ENCODE data around the gene GRHPR. TPM values are rescaled to one million over a fixed set of nuclear protein-coding genes. Genes with fewer than 3 reads are reported as not detected.

The GRHPR gene
- total and polyA plus RNA-seq, 10 of the 15 experiments (the other 5 are each of a cell fraction or from before 2014, with no cell fraction given): 52.4 to 194 (median 126) TPM

DNA sequence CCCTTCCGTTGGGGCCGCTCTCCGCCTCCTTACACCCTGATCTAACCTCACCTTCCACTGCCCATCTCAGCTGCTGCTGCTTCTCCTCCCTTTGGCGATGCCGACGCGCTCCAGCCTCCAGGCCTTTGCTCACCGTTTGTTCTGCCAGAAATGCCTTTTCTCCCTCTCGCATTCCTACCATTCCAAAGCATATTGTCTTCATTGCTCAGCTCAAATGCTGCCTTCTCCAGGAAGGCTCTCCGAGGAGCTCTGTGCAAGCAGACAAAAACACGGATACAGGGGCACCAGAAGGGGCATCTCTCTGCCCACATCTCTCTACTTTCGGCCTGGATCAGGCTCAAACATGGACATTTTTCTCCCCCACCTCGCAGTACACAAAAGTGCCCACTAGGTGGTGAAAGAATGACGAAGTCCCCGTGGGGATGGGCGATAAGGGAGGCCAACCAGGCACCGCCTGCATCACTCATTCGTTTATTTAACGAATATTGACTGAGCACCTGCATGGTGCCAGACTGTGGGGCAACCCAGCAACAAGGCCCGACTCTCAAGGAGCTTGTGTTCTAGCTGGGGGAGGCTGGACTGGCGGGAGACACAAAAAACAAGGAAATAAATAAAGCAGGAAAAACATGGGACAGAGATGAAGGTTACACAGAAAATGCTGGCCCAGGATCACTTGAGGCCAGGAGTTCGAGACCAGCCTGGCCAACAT is 7.3 kb upstream of the GRHPR start:
- Histone ChIP-seq H3K4me2 (ENCODE audit: control insufficient read depth, insufficient read depth) (peak overlapping the region; percentile 61), H3K27me3 (replicated peaks in 1 of 2; ENCODE audit: control insufficient read depth in 2 of 2, insufficient read depth in 2 of 2, low read length in 1 of 2) (no peaks in the 10 kb centered on the region), H3K4me1 (ENCODE audit: control insufficient read depth, insufficient read depth, low read length) (peaks cover 46% of the 10 kb centered on the region), H3K36me3 (ENCODE audit: control insufficient read depth in 2 of 2, insufficient read depth in 2 of 2, low read length in 1 of 2) (no peaks in the 10 kb centered on the region), H3K79me2 (ENCODE audit: control insufficient read depth, insufficient read depth, low read length) (peaks cover 13% of the 10 kb centered on the region), H3K9ac (ENCODE audit: control insufficient read depth, insufficient read depth, low read length) (peak overlapping the region; percentile 49), H3K4me3 (no peak overlapping the region), H3K9me3 (replicated peaks; ENCODE audit: control insufficient read depth, insufficient read depth, low read length) (no peaks in the 10 kb centered on the region), H3K27ac (ENCODE audit: control insufficient read depth, insufficient read depth) (peak overlapping the region; percentile 45), H2AFZ (ENCODE audit: control insufficient read depth, low read depth, low read length) (peak overlapping the region; percentile 87), H4K20me1 (ENCODE audit: control insufficient read depth, insufficient read depth) (no peaks in the 10 kb centered on the region)
- FAIRE-seq: peak; percentile 47
- no peak for DNase-seq (ENCODE audit: low read depth, low spot score)
- ATAC-seq: peak; percentile 50
- ChIA-PET RAD21 (ENCODE audit: unreplicated experiment) (interaction anchor here (0.8 to 1.9 kb wide), 8 partner anchors 12 to 95 kb away, joined by 3 to 5 read pairs (median 4); partner anchors contain the start of gene POLR1E), CTCF (interaction anchor here (0.7 to 15.1 kb wide), 30 partner anchors 9 to 607 kb away, joined by 3 to 220 read pairs (median 4); partner anchors contain the start of genes TOMM5 and ZBTB5), SMC1A (ENCODE audit: uncharacterized antibody, unreplicated experiment) (interaction anchor here (0.8 to 2.0 kb wide), 13 partner anchors 8 to 181 kb away, joined by 3 to 6 read pairs (median 4); partner anchors contain the start of gene POLR1E), POLR2A (interaction anchor here (15.5 kb wide), 1 partner anchor 42 kb away, joined by 212 read pairs; no protein-coding TSS in a partner anchor)
- in situ Hi-C loops (cut with MboI) (no loop called here), intact Hi-C loops (cut with micrococcal nuclease; ENCODE audit: unreplicated experiment) (loop anchor here (2.0 kb wide), 1 partner anchor 180 kb away; no protein-coding TSS in a partner anchor)
- WGBS (ENCODE audit: insufficient coverage, insufficient replicate concordance, low lambda C conversion rate, missing lambda C conversion rate): 21% methylated on average over 22 of the region's 22 CpGs
- no TSS peak for BruUV-seq (replicated peaks)
- 0 out of 2 replicates have a peak, but pooled peaks have one; percentile 27 for TF ChIP-seq RB1 (IDR thresholded peaks at IDR 0.05; ENCODE audit: borderline replicate concordance)
- peak; percentile 33; the same call in 1 of the 2 replicates for TF ChIP-seq IKZF1 (conservative IDR thresholded peaks at IDR 0.05)
- peak; percentile 67 for TF ChIP-seq NBN (IDR thresholded peaks at IDR 0.05)
- TF ChIP-seq SMARCA5 (IDR thresholded peaks at IDR 0.05): peak; percentile 59; the same call in 1 of the 2 replicates
- TF ChIP-seq RAD21 (IDR thresholded peaks at IDR 0.05; ENCODE audit: insufficient read depth, low read depth, low read length): peak; percentile 80
- TF ChIP-seq SRF (IDR thresholded peaks at IDR 0.05; ENCODE audit: low read depth in 2 of 2, low read length in 2 of 2): no peak
- TF ChIP-seq YY1 (IDR thresholded peaks at IDR 0.05; ENCODE audit: low read depth, low read length): peak; percentile 83
- TF ChIP-seq, protein P1, sequence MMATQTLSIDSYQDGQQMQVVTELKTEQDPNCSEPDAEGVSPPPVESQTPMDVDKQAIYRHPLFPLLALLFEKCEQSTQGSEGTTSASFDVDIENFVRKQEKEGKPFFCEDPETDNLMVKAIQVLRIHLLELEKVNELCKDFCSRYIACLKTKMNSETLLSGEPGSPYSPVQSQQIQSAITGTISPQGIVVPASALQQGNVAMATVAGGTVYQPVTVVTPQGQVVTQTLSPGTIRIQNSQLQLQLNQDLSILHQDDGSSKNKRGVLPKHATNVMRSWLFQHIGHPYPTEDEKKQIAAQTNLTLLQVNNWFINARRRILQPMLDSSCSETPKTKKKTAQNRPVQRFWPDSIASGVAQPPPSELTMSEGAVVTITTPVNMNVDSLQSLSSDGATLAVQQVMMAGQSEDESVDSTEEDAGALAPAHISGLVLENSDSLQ (IDR thresholded peaks at IDR 0.05): peak; percentile 22; the same call in 1 of the 2 replicates
- TF ChIP-seq, protein P2, sequence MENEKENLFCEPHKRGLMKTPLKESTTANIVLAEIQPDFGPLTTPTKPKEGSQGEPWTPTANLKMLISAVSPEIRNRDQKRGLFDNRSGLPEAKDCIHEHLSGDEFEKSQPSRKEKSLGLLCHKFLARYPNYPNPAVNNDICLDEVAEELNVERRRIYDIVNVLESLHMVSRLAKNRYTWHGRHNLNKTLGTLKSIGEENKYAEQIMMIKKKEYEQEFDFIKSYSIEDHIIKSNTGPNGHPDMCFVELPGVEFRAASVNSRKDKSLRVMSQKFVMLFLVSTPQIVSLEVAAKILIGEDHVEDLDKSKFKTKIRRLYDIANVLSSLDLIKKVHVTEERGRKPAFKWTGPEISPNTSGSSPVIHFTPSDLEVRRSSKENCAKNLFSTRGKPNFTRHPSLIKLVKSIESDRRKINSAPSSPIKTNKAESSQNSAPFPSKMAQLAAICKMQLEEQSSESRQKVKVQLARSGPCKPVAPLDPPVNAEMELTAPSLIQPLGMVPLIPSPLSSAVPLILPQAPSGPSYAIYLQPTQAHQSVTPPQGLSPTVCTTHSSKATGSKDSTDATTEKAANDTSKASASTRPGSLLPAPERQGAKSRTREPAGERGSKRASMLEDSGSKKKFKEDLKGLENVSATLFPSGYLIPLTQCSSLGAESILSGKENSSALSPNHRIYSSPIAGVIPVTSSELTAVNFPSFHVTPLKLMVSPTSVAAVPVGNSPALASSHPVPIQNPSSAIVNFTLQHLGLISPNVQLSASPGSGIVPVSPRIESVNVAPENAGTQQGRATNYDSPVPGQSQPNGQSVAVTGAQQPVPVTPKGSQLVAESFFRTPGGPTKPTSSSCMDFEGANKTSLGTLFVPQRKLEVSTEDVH (IDR thresholded peaks at IDR 0.05; ENCODE audit: low read depth, partially characterized antibody): no peak
- peak; percentile 16; the same call in 1 of the 2 replicates for TF ChIP-seq BCL11A (IDR thresholded peaks at IDR 0.05; ENCODE audit: low read depth, low read length)
- TF ChIP-seq SMAD1 (IDR thresholded peaks at IDR 0.05; ENCODE audit: low read depth, partially characterized antibody): no peak
- TF ChIP-seq BHLHE40 (IDR thresholded peaks at IDR 0.05; ENCODE audit: borderline replicate concordance in 1 of 2, low read depth in 2 of 2, low read length in 1 of 2): 0 out of 4 replicates have a peak, but pooled peaks of 1 of the 2 experiments have one; percentile 7
- TF ChIP-seq ZNF217 (IDR thresholded peaks at IDR 0.05): peak; percentile 72; the same call in 1 of the 2 replicates
- TF ChIP-seq TAF1 (IDR thresholded peaks at IDR 0.05; ENCODE audit: borderline replicate concordance, low read depth, low read length): 0 out of 2 replicates have a peak, but pooled peaks have one; percentile 26
- TF ChIP-seq, protein P3, sequence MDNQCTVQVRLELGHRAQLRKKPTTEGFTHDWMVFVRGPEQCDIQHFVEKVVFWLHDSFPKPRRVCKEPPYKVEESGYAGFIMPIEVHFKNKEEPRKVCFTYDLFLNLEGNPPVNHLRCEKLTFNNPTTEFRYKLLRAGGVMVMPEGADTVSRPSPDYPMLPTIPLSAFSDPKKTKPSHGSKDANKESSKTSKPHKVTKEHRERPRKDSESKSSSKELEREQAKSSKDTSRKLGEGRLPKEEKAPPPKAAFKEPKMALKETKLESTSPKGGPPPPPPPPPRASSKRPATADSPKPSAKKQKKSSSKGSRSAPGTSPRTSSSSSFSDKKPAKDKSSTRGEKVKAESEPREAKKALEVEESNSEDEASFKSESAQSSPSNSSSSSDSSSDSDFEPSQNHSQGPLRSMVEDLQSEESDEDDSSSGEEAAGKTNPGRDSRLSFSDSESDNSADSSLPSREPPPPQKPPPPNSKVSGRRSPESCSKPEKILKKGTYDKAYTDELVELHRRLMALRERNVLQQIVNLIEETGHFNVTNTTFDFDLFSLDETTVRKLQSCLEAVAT (IDR thresholded peaks at IDR 0.05): 0 out of 2 replicates have a peak, but pooled peaks have one; percentile 21

Data from GM12878 (cell line).